ENCODE results near the gene SMURF1. TPM values are rescaled to one million over a fixed set of nuclear protein-coding genes. Genes with fewer than 3 reads are reported as not detected.

The SMURF1 gene
- total RNA-seq, 1 experiment from 2014 or later, result 16.7 TPM

- peaks cover 11% of the 10 kb centered on the region; the same call in 1 of the 2 replicates for H3K36me3 ChIP-seq (ENCODE audit: insufficient read depth, low read length)
- no peak overlapping the region for H3K27ac ChIP-seq (ENCODE audit: low read length)
- peaks cover 17% of the 10 kb centered on the region for H4K20me1 ChIP-seq (ENCODE audit: insufficient read depth, low read depth, low read length)
- H2AFZ ChIP-seq (ENCODE audit: low read length), result no peak overlapping the region
- no peak overlapping the region for H3K4me2 ChIP-seq (ENCODE audit: low read depth, low read length, poor library complexity, severe bottlenecking)
- peaks cover 97% of the 10 kb centered on the region for H3K79me2 ChIP-seq (ENCODE audit: low read length)
- H3K9ac ChIP-seq (ENCODE audit: low read length), result no peak overlapping the region
- H3K9me2 ChIP-seq (replicated peaks; ENCODE audit: insufficient read depth, low read length), result no peaks in the 10 kb centered on the region
- peaks cover 40% of the 10 kb centered on the region for H3K4me1 ChIP-seq (ENCODE audit: low read length)
- no peak for DNase-seq
- no peak overlapping the region for H3K4me3 ChIP-seq (ENCODE audit: low read length)
- no peaks in the 10 kb centered on the region for H3K27me3 ChIP-seq (ENCODE audit: low read length)
- H3K9me3 ChIP-seq (ENCODE audit: low read length), result no peaks in the 10 kb centered on the region
These were observed 22.3 kb downstream of the SMURF1 start for GRCh38 chr7:99121496-99122021.

GRCh38 chr7:99120916-99121315, 23.0 kb downstream of the SMURF1 start:
- DNase-seq, result no peak
- Histone ChIP-seq H3K36me3 (ENCODE audit: insufficient read depth, low read length) (peaks cover 12% of the 10 kb centered on the region; the same call in 1 of the 2 replicates), H3K4me1 (ENCODE audit: low read length) (peaks cover 46% of the 10 kb centered on the region), H2AFZ (ENCODE audit: low read length) (no peak overlapping the region), H3K9ac (ENCODE audit: low read length) (no peak overlapping the region), H4K20me1 (ENCODE audit: insufficient read depth, low read depth, low read length) (peaks cover 18% of the 10 kb centered on the region), H3K79me2 (ENCODE audit: low read length) (peaks cover 97% of the 10 kb centered on the region), H3K9me2 (replicated peaks; ENCODE audit: insufficient read depth, low read length) (no peaks in the 10 kb centered on the region), H3K27me3 (ENCODE audit: low read length) (no peaks in the 10 kb centered on the region), H3K9me3 (ENCODE audit: low read length) (no peaks in the 10 kb centered on the region), H3K4me3 (ENCODE audit: low read length) (no peak overlapping the region), H3K4me2 (ENCODE audit: low read depth, low read length, poor library complexity, severe bottlenecking) (no peak overlapping the region), H3K27ac (ENCODE audit: low read length) (peak overlapping the region; percentile 34; the same call in 1 of the 2 replicates)

DNA sequence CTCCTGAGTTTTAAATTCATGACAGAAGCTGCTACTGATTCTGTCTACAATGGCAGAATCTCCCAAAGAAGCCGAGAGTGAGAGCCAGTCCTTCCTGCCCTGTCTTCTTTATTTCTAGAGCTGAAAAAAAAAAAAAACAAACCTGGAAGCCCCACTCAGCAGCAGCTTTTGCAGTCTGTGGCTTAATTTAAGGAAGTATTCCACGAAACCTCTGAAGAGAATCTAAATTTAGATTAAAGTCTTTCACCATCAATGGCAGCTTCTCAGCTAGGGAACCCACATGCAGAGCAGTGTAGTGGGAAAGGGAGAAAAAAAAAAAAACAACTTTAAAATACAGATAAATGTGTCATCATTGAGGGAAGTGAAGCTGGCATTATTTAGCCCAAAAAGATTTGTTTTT, 23.4 kb downstream of the SMURF1 start:
- no peaks in the 10 kb centered on the region for H3K27me3 ChIP-seq (ENCODE audit: low read length)
- H3K4me1 ChIP-seq (ENCODE audit: low read length), result peaks cover 50% of the 10 kb centered on the region
- H3K27ac ChIP-seq (ENCODE audit: low read length), result peak overlapping the region; percentile 34
- H4K20me1 ChIP-seq (ENCODE audit: insufficient read depth, low read depth, low read length), result peaks cover 16% of the 10 kb centered on the region
- H3K4me2 ChIP-seq (ENCODE audit: low read depth, low read length, poor library complexity, severe bottlenecking), result no peak overlapping the region
- H3K36me3 ChIP-seq (ENCODE audit: insufficient read depth, low read length), result peaks cover 15% of the 10 kb centered on the region; the same call in 1 of the 2 replicates
- no peak overlapping the region for H2AFZ ChIP-seq (ENCODE audit: low read length)
- peaks cover 97% of the 10 kb centered on the region for H3K79me2 ChIP-seq (ENCODE audit: low read length)
- H3K9ac ChIP-seq (ENCODE audit: low read length), result no peak overlapping the region
- H3K9me3 ChIP-seq (ENCODE audit: low read length), result no peaks in the 10 kb centered on the region
- H3K9me2 ChIP-seq (replicated peaks; ENCODE audit: insufficient read depth, low read length), result no peaks in the 10 kb centered on the region
- no peak overlapping the region for H3K4me3 ChIP-seq (ENCODE audit: low read length)
- DNase-seq, result no peak

GRCh38 chr7:99118077-99118476, 25.8 kb downstream of the SMURF1 start:
- Histone ChIP-seq H3K79me2 (ENCODE audit: low read length) (peaks cover 97% of the 10 kb centered on the region), H3K4me2 (ENCODE audit: low read depth, low read length, poor library complexity, severe bottlenecking) (no peak overlapping the region), H3K9ac (ENCODE audit: low read length) (no peak overlapping the region), H3K9me3 (ENCODE audit: low read length) (no peaks in the 10 kb centered on the region), H3K4me1 (ENCODE audit: low read length) (peaks cover 62% of the 10 kb centered on the region), H3K27ac (ENCODE audit: low read length) (peak overlapping the region; percentile 13; the same call in 1 of the 2 replicates), H3K9me2 (replicated peaks; ENCODE audit: insufficient read depth, low read length) (no peaks in the 10 kb centered on the region), H4K20me1 (ENCODE audit: insufficient read depth, low read depth, low read length) (peaks cover 4% of the 10 kb centered on the region; the same call in 1 of the 2 replicates), H3K36me3 (ENCODE audit: insufficient read depth, low read length) (peaks cover 15% of the 10 kb centered on the region; the same call in 1 of the 2 replicates), H2AFZ (ENCODE audit: low read length) (no peak overlapping the region), H3K4me3 (ENCODE audit: low read length) (no peak overlapping the region), H3K27me3 (ENCODE audit: low read length) (no peaks in the 10 kb centered on the region)
- no peak for DNase-seq

DNA sequence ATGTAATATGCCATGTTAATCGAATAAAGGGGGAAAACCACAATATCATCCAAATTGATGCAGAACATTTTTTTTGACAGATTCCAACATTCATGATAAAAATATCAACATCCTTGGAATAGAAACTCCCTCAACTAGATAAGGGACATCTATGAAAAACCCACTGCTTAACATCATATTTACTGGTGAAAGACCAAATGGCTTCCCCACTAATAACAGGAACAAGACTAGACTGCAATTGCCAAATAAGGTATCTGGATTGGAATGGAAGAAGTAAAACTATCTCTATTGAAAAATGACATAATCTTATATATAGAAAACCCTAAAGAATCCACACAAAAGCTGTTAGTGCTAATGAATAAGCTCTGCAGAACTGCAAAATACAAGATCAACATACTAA, 27.8 kb downstream of the SMURF1 start:
- DNase-seq, result no peak
- no peak overlapping the region for H3K4me2 ChIP-seq (ENCODE audit: low read depth, low read length, poor library complexity, severe bottlenecking)
- peaks cover 15% of the 10 kb centered on the region; the same call in 1 of the 2 replicates for H3K36me3 ChIP-seq (ENCODE audit: insufficient read depth, low read length)
- 0 out of 2 replicates have a peak, but pooled peaks cover 4% of the 10 kb centered on the region for H4K20me1 ChIP-seq (ENCODE audit: insufficient read depth, low read depth, low read length)
- no peak overlapping the region for H3K4me3 ChIP-seq (ENCODE audit: low read length)
- H3K27me3 ChIP-seq (ENCODE audit: low read length), result no peaks in the 10 kb centered on the region
- peaks cover 100% of the 10 kb centered on the region for H3K79me2 ChIP-seq (ENCODE audit: low read length)
- H3K4me1 ChIP-seq (ENCODE audit: low read length), result peaks cover 77% of the 10 kb centered on the region
- H3K9me3 ChIP-seq (ENCODE audit: low read length), result no peaks in the 10 kb centered on the region
- no peak overlapping the region for H2AFZ ChIP-seq (ENCODE audit: low read length)
- H3K27ac ChIP-seq (ENCODE audit: low read length), result peak overlapping the region; percentile 42
- H3K9me2 ChIP-seq (replicated peaks; ENCODE audit: insufficient read depth, low read length), result no peaks in the 10 kb centered on the region
- no peak overlapping the region for H3K9ac ChIP-seq (ENCODE audit: low read length)

DNA sequence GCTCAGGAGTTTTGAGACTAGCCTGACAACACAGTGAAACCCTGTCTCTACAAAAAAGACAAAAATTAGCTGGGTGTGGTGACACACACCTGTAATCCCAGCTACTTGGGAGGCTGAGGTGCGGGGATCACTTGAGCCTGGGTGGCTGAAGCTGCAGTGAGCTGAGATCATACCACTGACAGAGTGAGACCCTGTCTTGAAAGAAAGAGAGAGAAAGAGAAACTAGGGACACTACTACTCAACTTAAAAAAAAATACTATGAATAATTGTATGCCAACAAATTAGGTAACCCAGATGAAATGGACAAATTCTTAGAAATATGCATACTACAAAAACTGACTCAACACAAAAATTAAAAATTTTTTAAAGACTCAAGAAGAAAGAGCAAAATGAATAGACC, 28.5 kb downstream of the SMURF1 start:
- Histone ChIP-seq H2AFZ (ENCODE audit: low read length) (no peak overlapping the region), H3K79me2 (ENCODE audit: low read length) (peaks cover 100% of the 10 kb centered on the region)

DNA sequence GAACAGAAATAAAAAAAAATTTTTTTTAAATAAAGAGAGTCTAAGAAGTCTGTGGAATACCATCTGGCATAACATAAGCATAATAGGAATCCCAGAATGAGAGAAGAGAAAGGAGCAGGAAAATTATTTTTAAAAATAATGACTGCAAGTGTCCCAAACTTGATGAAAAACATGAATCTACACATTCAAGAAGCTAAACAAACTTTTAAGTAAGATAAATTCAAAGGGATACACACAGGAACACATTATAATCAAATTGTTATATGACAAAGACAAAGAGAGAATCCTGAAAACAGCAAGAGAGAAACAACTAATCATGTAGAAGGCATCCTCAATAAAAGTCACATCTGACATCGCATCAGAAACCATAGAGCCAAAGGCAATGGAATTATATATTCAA, 30.9 kb downstream of the SMURF1 start:
- no peak overlapping the region for H3K4me3 ChIP-seq (ENCODE audit: low read length)
- H2AFZ ChIP-seq (ENCODE audit: low read length), result no peak overlapping the region
- peaks cover 3% of the 10 kb centered on the region; the same call in 1 of the 2 replicates for H3K36me3 ChIP-seq (ENCODE audit: insufficient read depth, low read length)
- H3K27ac ChIP-seq (ENCODE audit: low read length), result peak overlapping the region; percentile 62
- peaks cover 4% of the 10 kb centered on the region; the same call in 1 of the 2 replicates for H4K20me1 ChIP-seq (ENCODE audit: insufficient read depth, low read depth, low read length)
- H3K9ac ChIP-seq (ENCODE audit: low read length), result no peak overlapping the region
- peak overlapping the region; percentile 59 for H3K4me2 ChIP-seq (ENCODE audit: low read depth, low read length, poor library complexity, severe bottlenecking)
- H3K4me1 ChIP-seq (ENCODE audit: low read length), result peaks cover 79% of the 10 kb centered on the region
- peaks cover 97% of the 10 kb centered on the region for H3K79me2 ChIP-seq (ENCODE audit: low read length)
- no peaks in the 10 kb centered on the region for H3K27me3 ChIP-seq (ENCODE audit: low read length)
- H3K9me2 ChIP-seq (replicated peaks; ENCODE audit: insufficient read depth, low read length), result no peaks in the 10 kb centered on the region
- H3K9me3 ChIP-seq (ENCODE audit: low read length), result no peaks in the 10 kb centered on the region
- no peak for DNase-seq

More for the DNA sequence above, 28.5 kb downstream of the SMURF1 start:
- Histone ChIP-seq H3K4me1 (ENCODE audit: low read length) (peaks cover 78% of the 10 kb centered on the region), H3K4me2 (ENCODE audit: low read depth, low read length, poor library complexity, severe bottlenecking) (no peak overlapping the region), H3K9me2 (replicated peaks; ENCODE audit: insufficient read depth, low read length) (no peaks in the 10 kb centered on the region), H3K9ac (ENCODE audit: low read length) (no peak overlapping the region), H3K27ac (ENCODE audit: low read length) (peak overlapping the region; percentile 42), H3K9me3 (ENCODE audit: low read length) (no peaks in the 10 kb centered on the region), H3K4me3 (ENCODE audit: low read length) (no peak overlapping the region), H3K36me3 (ENCODE audit: insufficient read depth, low read length) (peaks cover 11% of the 10 kb centered on the region; the same call in 1 of the 2 replicates), H4K20me1 (ENCODE audit: insufficient read depth, low read depth, low read length) (0 out of 2 replicates have a peak, but pooled peaks cover 4% of the 10 kb centered on the region), H3K27me3 (ENCODE audit: low read length) (no peaks in the 10 kb centered on the region)
- no peak for DNase-seq

- peak; percentile 65 for DNase-seq
- Histone ChIP-seq H3K9ac (ENCODE audit: low read length) (peak overlapping the region; percentile 22), H3K36me3 (ENCODE audit: insufficient read depth, low read length) (peaks cover 3% of the 10 kb centered on the region; the same call in 1 of the 2 replicates), H4K20me1 (ENCODE audit: insufficient read depth, low read depth, low read length) (peaks cover 4% of the 10 kb centered on the region; the same call in 1 of the 2 replicates), H3K4me2 (ENCODE audit: low read depth, low read length, poor library complexity, severe bottlenecking) (peak overlapping the region; percentile 59), H3K27me3 (ENCODE audit: low read length) (no peaks in the 10 kb centered on the region), H3K4me1 (ENCODE audit: low read length) (peaks cover 86% of the 10 kb centered on the region), H3K9me3 (ENCODE audit: low read length) (no peaks in the 10 kb centered on the region), H2AFZ (ENCODE audit: low read length) (no peak overlapping the region), H3K9me2 (replicated peaks; ENCODE audit: insufficient read depth, low read length) (no peaks in the 10 kb centered on the region), H3K27ac (ENCODE audit: low read length) (peak overlapping the region; percentile 62), H3K4me3 (ENCODE audit: low read length) (no peak overlapping the region), H3K79me2 (ENCODE audit: low read length) (peaks cover 97% of the 10 kb centered on the region)
These were observed 31.8 kb downstream of the SMURF1 start for GRCh38 chr7:99112097-99112496.

Measured in Karpas-422 (cell line).